Astrocyte of the cerebellum (primary cell): ENCODE results near the gene FERMT2.

ENCODE experiments used
- DNase-seq: peaks from one replicate; pipeline ENCODE4 v3.0.0-alpha.2; 2011; ENCODE audit warnings: low read depth
- H3K4me3 ChIP-seq: 2 replicates; pipeline ENCODE4 v1.5.1; 2011; ENCODE audit warnings: mild to moderate bottlenecking, low read depth, low read length, moderate library complexity
- CTCF ChIP-seq: IDR thresholded peaks from 2 replicates; pipeline ENCODE4 v1.5.1; 2012; ENCODE audit warnings: low read length, low read depth, moderate library complexity, mild to moderate bottlenecking; ENCODE audit errors: missing control alignments
- in situ Hi-C: cut with HindIII; loops from 2 replicates; pipeline ENCODE4 v1.10.0; 2017; ENCODE audit warnings: low sequenced_read_pairs

FERMT2 gene

GRCh38 chr14:52895000-52895399 is 55.9 kb downstream of the FERMT2 start:
- TF ChIP-seq CTCF, result no peak
- no peak overlapping the region for H3K4me3 ChIP-seq
- no peak for DNase-seq
- in situ Hi-C loops, result no loop called here

- no peak overlapping the region for H3K4me3 ChIP-seq
- no peak for TF ChIP-seq CTCF
- no peak for DNase-seq
- in situ Hi-C loops, result no loop called here
These were observed 59.0 kb downstream of the FERMT2 start for GRCh38 chr14:52891800-52892199.

- no peak for DNase-seq
- in situ Hi-C loops, result no loop called here
- TF ChIP-seq CTCF, result no peak
- H3K4me3 ChIP-seq, result no peak overlapping the region
These were observed 61.7 kb downstream of the FERMT2 start for GRCh38 chr14:52888839-52889838.

- TF ChIP-seq CTCF, result no peak
- in situ Hi-C loops, result no loop called here
- DNase-seq, result no peak
- H3K4me3 ChIP-seq, result no peak overlapping the region
These were observed 62.7 kb downstream of the FERMT2 start for GRCh38 chr14:52888159-52888558.

- no peak overlapping the region for H3K4me3 ChIP-seq
- no peak for DNase-seq
- in situ Hi-C loops, result no loop called here
- TF ChIP-seq CTCF, result no peak
These were observed 65.6 kb downstream of the FERMT2 start for GRCh38 chr14:52885230-52885629.

- DNase-seq, result no peak
- in situ Hi-C loops, result no loop called here
- TF ChIP-seq CTCF, result no peak
- H3K4me3 ChIP-seq, result no peak overlapping the region
These were observed 67.2 kb downstream of the FERMT2 start for GRCh38 chr14:52883658-52884057.
